ENCODE measurements around the gene ZNF574. TPM values are rescaled to one million over a fixed set of nuclear protein-coding genes. Genes with fewer than 3 reads are reported as not detected.

Gene ZNF574
- polyA plus RNA-seq, 1 of the 3 experiments (the other 2 are of a cell fraction), result 8.5 TPM

DNA sequence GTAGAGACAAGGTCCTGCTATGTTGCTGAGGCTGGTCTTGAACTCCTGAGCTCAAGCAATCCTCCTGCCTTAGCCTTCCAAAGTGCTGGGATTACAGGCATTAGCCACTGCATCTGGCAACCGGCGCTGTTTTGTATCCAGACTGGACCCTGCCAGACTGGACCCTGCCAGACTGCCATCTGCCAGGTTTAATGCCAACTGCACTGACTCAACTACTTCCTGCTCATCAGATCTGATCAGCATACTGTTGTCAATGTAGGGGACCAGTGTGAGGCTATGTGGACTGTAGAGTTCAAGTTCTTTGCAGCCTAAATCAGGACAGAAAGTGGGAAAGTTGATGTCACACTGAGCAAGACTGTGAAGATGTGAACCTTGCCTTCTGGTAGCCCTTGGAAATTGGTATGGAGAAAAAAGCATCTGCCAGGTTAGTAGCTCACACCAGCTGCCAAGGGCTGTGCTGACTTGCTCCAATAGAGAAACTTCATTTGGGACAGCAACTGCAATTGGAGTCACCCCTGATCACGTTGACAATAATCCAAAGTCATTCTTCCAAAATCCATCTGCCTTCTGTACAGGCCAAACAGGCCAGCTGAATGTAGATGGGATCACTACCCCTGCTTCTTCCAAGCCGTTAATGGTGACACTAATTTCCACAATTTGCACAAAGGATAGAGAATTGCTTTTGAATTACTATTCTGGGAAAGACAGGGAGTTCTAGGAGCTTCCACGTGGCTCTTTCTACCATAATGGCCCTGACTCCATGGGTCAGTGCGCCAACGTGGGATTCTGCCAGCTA lies 45.1 kb upstream of the ZNF574 start:
- Histone ChIP-seq H3K9me3 (no peaks in the 10 kb centered on the region), H2AFZ (ENCODE audit: low read depth) (no peak overlapping the region), H3K9me2 (no peaks in the 10 kb centered on the region), H3K79me2 (ENCODE audit: insufficient read depth) (no peaks in the 10 kb centered on the region), H3K4me2 (no peak overlapping the region), H3K27ac (ENCODE audit: low read depth in 2 of 2, low read length in 1 of 2) (no peak overlapping the region), H3F3A (replicated peaks; ENCODE audit: insufficient read depth) (no peaks in the 10 kb centered on the region), H4K20me1 (ENCODE audit: insufficient read depth) (no peaks in the 10 kb centered on the region), H3K36me3 (replicated peaks in 1 of 2; ENCODE audit: control insufficient read depth in 1 of 2, insufficient read depth in 2 of 2, low read length in 1 of 2) (no peaks in the 10 kb centered on the region), H3K27me3 (ENCODE audit: insufficient read depth) (no peaks in the 10 kb centered on the region; the same call in 1 of the 2 replicates), H3K4me1 (ENCODE audit: control insufficient read depth in 1 of 2, insufficient read depth in 2 of 2, low read depth in 1 of 2, low read length in 1 of 2) (no peaks in the 10 kb centered on the region), H3K4me3 (ENCODE audit: low read depth in 2 of 2, low read length in 1 of 2) (no peak overlapping the region), H3K9ac (no peak overlapping the region)
- no peak for DNase-seq
- TF ChIP-seq NFIC (IDR thresholded peaks at IDR 0.05; ENCODE audit: borderline replicate concordance), result no peak
- TF ChIP-seq RCOR1 (IDR thresholded peaks at IDR 0.05; ENCODE audit: low read length), result no peak
- TF ChIP-seq GATA2 (CRISPR knock-in tag; IDR thresholded peaks at IDR 0.05), result no peak
- TF ChIP-seq, protein P1, sequence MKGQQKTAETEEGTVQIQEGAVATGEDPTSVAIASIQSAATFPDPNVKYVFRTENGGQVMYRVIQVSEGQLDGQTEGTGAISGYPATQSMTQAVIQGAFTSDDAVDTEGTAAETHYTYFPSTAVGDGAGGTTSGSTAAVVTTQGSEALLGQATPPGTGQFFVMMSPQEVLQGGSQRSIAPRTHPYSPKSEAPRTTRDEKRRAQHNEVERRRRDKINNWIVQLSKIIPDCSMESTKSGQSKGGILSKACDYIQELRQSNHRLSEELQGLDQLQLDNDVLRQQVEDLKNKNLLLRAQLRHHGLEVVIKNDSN (IDR thresholded peaks at IDR 0.05; ENCODE audit: borderline replicate concordance, low read depth), result no peak
- no peak for TF ChIP-seq RFX5 (IDR thresholded peaks at IDR 0.05; ENCODE audit: low read length)
- TF ChIP-seq, protein P2, sequence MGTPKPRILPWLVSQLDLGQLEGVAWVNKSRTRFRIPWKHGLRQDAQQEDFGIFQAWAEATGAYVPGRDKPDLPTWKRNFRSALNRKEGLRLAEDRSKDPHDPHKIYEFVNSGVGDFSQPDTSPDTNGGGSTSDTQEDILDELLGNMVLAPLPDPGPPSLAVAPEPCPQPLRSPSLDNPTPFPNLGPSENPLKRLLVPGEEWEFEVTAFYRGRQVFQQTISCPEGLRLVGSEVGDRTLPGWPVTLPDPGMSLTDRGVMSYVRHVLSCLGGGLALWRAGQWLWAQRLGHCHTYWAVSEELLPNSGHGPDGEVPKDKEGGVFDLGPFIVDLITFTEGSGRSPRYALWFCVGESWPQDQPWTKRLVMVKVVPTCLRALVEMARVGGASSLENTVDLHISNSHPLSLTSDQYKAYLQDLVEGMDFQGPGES (IDR thresholded peaks at IDR 0.05; ENCODE audit: low read depth, low read length), result no peak
- TF ChIP-seq MEF2A (IDR thresholded peaks at IDR 0.05; ENCODE audit: borderline replicate concordance, low read depth), result no peak
- TF ChIP-seq EZH2phosphoT487 (IDR thresholded peaks at IDR 0.05; ENCODE audit: borderline replicate concordance, low read depth), result no peak
- no peak for TF ChIP-seq POLR2AphosphoS5 (IDR thresholded peaks at IDR 0.05; ENCODE audit: low read depth, low read length)
- TF ChIP-seq CHD2 (IDR thresholded peaks at IDR 0.05; ENCODE audit: low read length, partially characterized antibody), result no peak
- TF ChIP-seq, protein P3, sequence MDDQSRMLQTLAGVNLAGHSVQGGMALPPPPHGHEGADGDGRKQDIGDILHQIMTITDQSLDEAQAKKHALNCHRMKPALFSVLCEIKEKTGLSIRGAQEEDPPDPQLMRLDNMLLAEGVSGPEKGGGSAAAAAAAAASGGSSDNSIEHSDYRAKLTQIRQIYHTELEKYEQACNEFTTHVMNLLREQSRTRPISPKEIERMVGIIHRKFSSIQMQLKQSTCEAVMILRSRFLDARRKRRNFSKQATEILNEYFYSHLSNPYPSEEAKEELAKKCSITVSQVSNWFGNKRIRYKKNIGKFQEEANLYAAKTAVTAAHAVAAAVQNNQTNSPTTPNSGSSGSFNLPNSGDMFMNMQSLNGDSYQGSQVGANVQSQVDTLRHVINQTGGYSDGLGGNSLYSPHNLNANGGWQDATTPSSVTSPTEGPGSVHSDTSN (IDR thresholded peaks at IDR 0.05), result no peak
- ChIA-PET POLR2A (interaction anchor here (0.6 kb wide), 2 partner anchors 22 to 166 kb away, joined by 3 to 5 read pairs; no protein-coding TSS in a partner anchor), CTCF (interaction anchor here (0.8 to 4.8 kb wide), 6 partner anchors 10 to 72 kb away, joined by 3 to 36 read pairs (median 4); partner anchors contain the start of gene RABAC1)
- 62% methylated on average over 7 of the region's 7 CpGs for WGBS (ENCODE audit: low lambda C conversion rate)

DNA sequence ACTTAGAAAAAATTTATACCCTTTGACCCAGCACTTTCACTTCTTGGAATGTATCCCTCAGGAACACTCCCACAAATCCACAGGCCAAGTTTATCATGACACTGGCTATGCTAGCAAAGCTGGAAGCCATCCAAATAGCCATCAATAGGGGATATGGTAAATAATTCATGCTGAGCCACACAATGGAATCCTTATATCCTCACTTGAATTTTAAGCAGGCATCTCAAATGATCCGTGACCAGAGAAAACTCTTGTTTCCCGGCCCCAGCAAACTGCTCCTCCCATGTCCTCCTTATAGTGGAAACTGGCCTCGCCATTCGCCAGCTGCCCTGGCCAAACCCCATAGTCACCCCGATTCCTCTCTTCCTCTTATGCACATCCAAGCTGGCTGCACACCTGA lies 43.5 kb upstream of the ZNF574 start:
- H4K20me1 ChIP-seq (ENCODE audit: insufficient read depth), result no peaks in the 10 kb centered on the region
- H3K27ac ChIP-seq (ENCODE audit: low read depth in 2 of 2, low read length in 1 of 2), result no peak overlapping the region
- no peaks in the 10 kb centered on the region for H3K9me3 ChIP-seq
- H3K9me2 ChIP-seq, result no peaks in the 10 kb centered on the region
- H3K4me1 ChIP-seq (ENCODE audit: control insufficient read depth in 1 of 2, insufficient read depth in 2 of 2, low read depth in 1 of 2, low read length in 1 of 2), result no peaks in the 10 kb centered on the region
- no peak overlapping the region for H2AFZ ChIP-seq (ENCODE audit: low read depth)
- ChIA-PET POLR2A (no interaction called here), CTCF (interaction anchor here (0.6 to 4.8 kb wide), 4 partner anchors 33 to 98 kb away, joined by 3 to 36 read pairs (median 4); no protein-coding TSS in a partner anchor)
- no peak overlapping the region for H3K4me2 ChIP-seq
- no peak overlapping the region for H3K9ac ChIP-seq
- H3K4me3 ChIP-seq (ENCODE audit: low read depth in 2 of 2, low read length in 1 of 2), result no peak overlapping the region
- no peaks in the 10 kb centered on the region; the same call in 1 of the 2 replicates for H3K27me3 ChIP-seq (ENCODE audit: insufficient read depth)
- H3K36me3 ChIP-seq (replicated peaks in 1 of 2; ENCODE audit: control insufficient read depth in 1 of 2, insufficient read depth in 2 of 2, low read length in 1 of 2), result no peaks in the 10 kb centered on the region
- H3K79me2 ChIP-seq (ENCODE audit: insufficient read depth), result no peaks in the 10 kb centered on the region
- WGBS (ENCODE audit: low lambda C conversion rate), result 58% methylated on average over 5 of the region's 5 CpGs
- no peaks in the 10 kb centered on the region for H3F3A ChIP-seq (replicated peaks; ENCODE audit: insufficient read depth)
- no peak for TF ChIP-seq RFX5 (IDR thresholded peaks at IDR 0.05; ENCODE audit: low read length)
- no peak for TF ChIP-seq TAF1 (IDR thresholded peaks at IDR 0.05; ENCODE audit: borderline replicate concordance, low read depth, low read length)
- TF ChIP-seq FOXJ3 (CRISPR knock-in tag; IDR thresholded peaks at IDR 0.05), result no peak
- TF ChIP-seq, protein P4, sequence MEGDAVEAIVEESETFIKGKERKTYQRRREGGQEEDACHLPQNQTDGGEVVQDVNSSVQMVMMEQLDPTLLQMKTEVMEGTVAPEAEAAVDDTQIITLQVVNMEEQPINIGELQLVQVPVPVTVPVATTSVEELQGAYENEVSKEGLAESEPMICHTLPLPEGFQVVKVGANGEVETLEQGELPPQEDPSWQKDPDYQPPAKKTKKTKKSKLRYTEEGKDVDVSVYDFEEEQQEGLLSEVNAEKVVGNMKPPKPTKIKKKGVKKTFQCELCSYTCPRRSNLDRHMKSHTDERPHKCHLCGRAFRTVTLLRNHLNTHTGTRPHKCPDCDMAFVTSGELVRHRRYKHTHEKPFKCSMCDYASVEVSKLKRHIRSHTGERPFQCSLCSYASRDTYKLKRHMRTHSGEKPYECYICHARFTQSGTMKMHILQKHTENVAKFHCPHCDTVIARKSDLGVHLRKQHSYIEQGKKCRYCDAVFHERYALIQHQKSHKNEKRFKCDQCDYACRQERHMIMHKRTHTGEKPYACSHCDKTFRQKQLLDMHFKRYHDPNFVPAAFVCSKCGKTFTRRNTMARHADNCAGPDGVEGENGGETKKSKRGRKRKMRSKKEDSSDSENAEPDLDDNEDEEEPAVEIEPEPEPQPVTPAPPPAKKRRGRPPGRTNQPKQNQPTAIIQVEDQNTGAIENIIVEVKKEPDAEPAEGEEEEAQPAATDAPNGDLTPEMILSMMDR (IDR thresholded peaks at IDR 0.05), result no peak
- TF ChIP-seq MXI1 (IDR thresholded peaks at IDR 0.05; ENCODE audit: low read depth, low read length), result no peak
- TF ChIP-seq YY1 (IDR thresholded peaks at IDR 0.05; ENCODE audit: low read depth), result no peak
- TF ChIP-seq NFIC (IDR thresholded peaks at IDR 0.05; ENCODE audit: borderline replicate concordance), result no peak
- TF ChIP-seq RXRA (IDR thresholded peaks at IDR 0.05; ENCODE audit: borderline replicate concordance, low read depth), result no peak
- TF ChIP-seq EP300 (IDR thresholded peaks at IDR 0.05; ENCODE audit: borderline replicate concordance in 1 of 2, low read depth in 1 of 2, low read length in 1 of 2), result no peak
- DNase-seq, result no peak
